ENCODE measurements around the gene MKNK2. TPM values are rescaled to one million over a fixed set of nuclear protein-coding genes. Genes with fewer than 3 reads are reported as not detected.

MKNK2 gene
- polyA plus RNA-seq, 1 of the 3 experiments (the other 2 are of a cell fraction) = 65.4 TPM

- no peaks in the 10 kb centered on the region for H3K9me2 ChIP-seq
- DNase-seq = no peak
- no peak overlapping the region for H2AFZ ChIP-seq (ENCODE audit: low read depth)
- no peaks in the 10 kb centered on the region for H3K27me3 ChIP-seq (ENCODE audit: insufficient read depth)
- H4K20me1 ChIP-seq (ENCODE audit: insufficient read depth) = peaks cover 27% of the 10 kb centered on the region
- ChIA-PET POLR2A (interaction anchor here (3.5 kb wide), 1 partner anchor 8 kb away, joined by 13 read pairs; no protein-coding TSS in a partner anchor), CTCF (interaction anchor here (1.0 to 1.5 kb wide), 3 partner anchors 10 to 20 kb away, joined by 3 to 4 read pairs (median 4); no protein-coding TSS in a partner anchor)
- WGBS (ENCODE audit: low lambda C conversion rate) = 93% methylated on average over 15 of the region's 20 CpGs
- H3K4me1 ChIP-seq (ENCODE audit: control insufficient read depth in 1 of 2, insufficient read depth in 2 of 2, low read depth in 1 of 2, low read length in 1 of 2) = peaks cover 8 to 38% of the 10 kb centered on the region in 2 experiments; a peak in 3 of 4 replicates
- no peak overlapping the region for H3K4me2 ChIP-seq
- H3K4me3 ChIP-seq (ENCODE audit: low read depth in 2 of 2, low read length in 1 of 2) = no peak overlapping the region
- no peaks in the 10 kb centered on the region for H3K79me2 ChIP-seq (ENCODE audit: insufficient read depth)
- H3K36me3 ChIP-seq (replicated peaks in 1 of 2; ENCODE audit: control insufficient read depth in 1 of 2, insufficient read depth in 2 of 2, low read length in 1 of 2) = peaks cover 7 to 56% of the 10 kb centered on the region in 2 experiments
- peaks cover 8% of the 10 kb centered on the region for H3F3A ChIP-seq (replicated peaks; ENCODE audit: insufficient read depth)
- no peaks in the 10 kb centered on the region for H3K9me3 ChIP-seq
- H3K27ac ChIP-seq (ENCODE audit: low read depth in 2 of 2, low read length in 1 of 2) = peak overlapping the region in 1 of 2 experiments; percentile 91; a peak in 1 of 4 replicates
- H3K9ac ChIP-seq = no peak overlapping the region
- TF ChIP-seq YY1 (IDR thresholded peaks at IDR 0.05; ENCODE audit: low read depth) (no peak), IRF3 (IDR thresholded peaks at IDR 0.05; ENCODE audit: low read depth, low read length) (no peak), PBX3 (IDR thresholded peaks at IDR 0.05) (no peak), JUND (IDR thresholded peaks at IDR 0.05) (no peak), TEAD4 (IDR thresholded peaks at IDR 0.05; ENCODE audit: borderline replicate concordance, insufficient read depth) (no peak), CTCF (IDR thresholded peaks at IDR 0.05) (no peak), FOXM1 (IDR thresholded peaks at IDR 0.05; ENCODE audit: low read depth) (no peak), MXI1 (IDR thresholded peaks at IDR 0.05; ENCODE audit: low read depth, low read length) (no peak)
Observed at GRCh38 chr19:2039959-2040646, 10.9 kb downstream of the MKNK2 start.

- POLR2A ChIA-PET = interaction anchor here (1.3 to 1.5 kb wide), 2 partner anchors 11 to 12 kb away, joined by 4 to 5 read pairs; no protein-coding TSS in a partner anchor
- WGBS (ENCODE audit: low lambda C conversion rate) = 87% methylated on average over 16 of the region's 30 CpGs
Observed at GRCh38 chr19:2039089-2039958, 11.7 kb downstream of the MKNK2 start.

More at GRCh38 chr19:2039089-2039958, 11.7 kb downstream of the MKNK2 start:
- Histone ChIP-seq H3K27ac (ENCODE audit: low read depth in 2 of 2, low read length in 1 of 2) (no peak overlapping the region; a peak in 1 of 4 replicates), H3K4me2 (no peak overlapping the region), H3F3A (replicated peaks; ENCODE audit: insufficient read depth) (peaks cover 8% of the 10 kb centered on the region), H3K9me2 (no peaks in the 10 kb centered on the region), H3K79me2 (ENCODE audit: insufficient read depth) (no peaks in the 10 kb centered on the region), H3K9me3 (no peaks in the 10 kb centered on the region), H3K4me3 (ENCODE audit: low read depth in 2 of 2, low read length in 1 of 2) (no peak overlapping the region), H3K9ac (no peak overlapping the region), H4K20me1 (ENCODE audit: insufficient read depth) (peaks cover 19% of the 10 kb centered on the region), H2AFZ (ENCODE audit: low read depth) (no peak overlapping the region), H3K27me3 (ENCODE audit: insufficient read depth) (no peaks in the 10 kb centered on the region), H3K4me1 (ENCODE audit: control insufficient read depth in 1 of 2, insufficient read depth in 2 of 2, low read depth in 1 of 2, low read length in 1 of 2) (peaks cover 8 to 30% of the 10 kb centered on the region in 2 experiments; a peak in 3 of 4 replicates), H3K36me3 (replicated peaks in 1 of 2; ENCODE audit: control insufficient read depth in 1 of 2, insufficient read depth in 2 of 2, low read length in 1 of 2) (peaks cover 7 to 51% of the 10 kb centered on the region in 2 experiments)
- CTCF ChIA-PET = interaction anchor here (0.6 to 1.5 kb wide), 4 partner anchors 13 to 31 kb away, joined by 3 to 4 read pairs (median 4); no protein-coding TSS in a partner anchor
- no peak for DNase-seq
- no peak for TF ChIP-seq TCF12 (IDR thresholded peaks at IDR 0.05)
- TF ChIP-seq RAD21 (IDR thresholded peaks at IDR 0.05; ENCODE audit: low read length) = no peak
- no peak for TF ChIP-seq IRF3 (IDR thresholded peaks at IDR 0.05; ENCODE audit: low read depth, low read length)
- TF ChIP-seq FOXJ3 (CRISPR knock-in tag; IDR thresholded peaks at IDR 0.05) = no peak
- no peak for TF ChIP-seq NRF1 (IDR thresholded peaks at IDR 0.05; ENCODE audit: low read depth, low read length)
- TF ChIP-seq NFIC (IDR thresholded peaks at IDR 0.05; ENCODE audit: borderline replicate concordance) = no peak
- no peak for TF ChIP-seq MEF2A (IDR thresholded peaks at IDR 0.05; ENCODE audit: borderline replicate concordance, low read depth)
- TF ChIP-seq ELF1 (IDR thresholded peaks at IDR 0.05) = no peak
- TF ChIP-seq CHD2 (IDR thresholded peaks at IDR 0.05; ENCODE audit: low read length, partially characterized antibody) = no peak
